Right atrium auricular region (tissue), 2 donors: ENCODE measurements around the gene NDE1. TPM values are rescaled to one million over a fixed set of nuclear protein-coding genes. Genes with fewer than 3 reads are reported as not detected.
A peak's percentile ranks its signal among the peaks of the same experiment; 100 is the strongest.

Experiments used
- DNase-seq: peaks from one replicate; pipeline ENCODE4 v3.0.0-alpha.2; 2019; ENCODE audit warnings: low spot score
- H3K27ac ChIP-seq, 2 donors: fragments of 200-600 bp; sonication (generic); 1 replicate in 1 of 2; 2 replicates in 1 of 2; pipeline ENCODE4 v1.5.1; 2016 to 2019
- H3K27me3 ChIP-seq, 2 donors: fragments of 200-600 bp; sonication (generic); one replicate each; pipeline versions ENCODE4 v1.5.1 to v1.6.0; 2017 to 2019
- H3K36me3 ChIP-seq: fragments of 200-600 bp; sonication (generic); one replicate; pipeline ENCODE4 v1.5.1; 2016
- H3K4me1 ChIP-seq, 2 donors: fragments of 200-600 bp; sonication (generic); one replicate each; pipeline versions ENCODE4 v1.5.1 to v1.6.0; 2017 to 2019
- H3K4me3 ChIP-seq, 2 donors: fragments of 200-600 bp; sonication (generic); 1 replicate in 1 of 2; 2 replicates in 1 of 2; pipeline ENCODE4 v1.5.1; 2017 to 2019; ENCODE audit warnings: mild to moderate bottlenecking in 1 of 2, moderate library complexity in 1 of 2
- H3K9me3 ChIP-seq, 2 donors: fragments of 200-600 bp; sonication (generic); one replicate each; pipeline ENCODE4 v1.5.1; 2019
- total RNA-seq, 2 donors: library from RNA; depleted of rRNA; stranded (reverse); fragments of >200 nt; gene quantifications; one replicate each; pipeline ENCODE4 v1.1.0, GENCODE V29; 2016
- TF ChIP-seq, protein P1 (sequence below), 2 donors: fragments of 200-600 bp; sonication (generic); IDR thresholded peaks; one replicate each; pipeline ENCODE4 v1.5.1; 2019; ENCODE audit warnings: antibody characterized with exemption in 2 of 2

Gene NDE1
- total RNA-seq, 2 donors from 2014 or later, result 12.5 to 18.6 TPM

DNA sequence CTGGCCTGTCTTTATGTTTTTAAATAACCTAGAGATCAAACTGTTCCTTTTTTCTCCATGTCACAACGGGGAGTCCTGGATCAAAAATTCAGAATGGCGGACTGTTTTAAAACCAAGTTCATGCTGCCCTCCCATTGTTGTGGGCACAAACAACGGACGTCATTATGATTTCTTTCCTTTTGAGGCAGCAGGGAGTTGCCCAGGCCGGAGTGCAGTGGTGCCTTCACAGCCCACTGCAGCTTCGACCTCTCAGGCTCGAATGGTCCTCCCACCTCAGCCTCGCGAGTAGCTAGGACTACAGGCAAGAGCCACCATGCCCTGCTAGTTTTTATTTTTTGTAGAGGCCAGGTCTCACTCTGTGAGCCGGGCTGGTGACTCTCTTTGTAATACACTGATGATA is 26.5 kb downstream of the NDE1 start:
- H3K36me3 ChIP-seq, result peaks cover 23% of the 10 kb centered on the region
- TF ChIP-seq, protein P1, sequence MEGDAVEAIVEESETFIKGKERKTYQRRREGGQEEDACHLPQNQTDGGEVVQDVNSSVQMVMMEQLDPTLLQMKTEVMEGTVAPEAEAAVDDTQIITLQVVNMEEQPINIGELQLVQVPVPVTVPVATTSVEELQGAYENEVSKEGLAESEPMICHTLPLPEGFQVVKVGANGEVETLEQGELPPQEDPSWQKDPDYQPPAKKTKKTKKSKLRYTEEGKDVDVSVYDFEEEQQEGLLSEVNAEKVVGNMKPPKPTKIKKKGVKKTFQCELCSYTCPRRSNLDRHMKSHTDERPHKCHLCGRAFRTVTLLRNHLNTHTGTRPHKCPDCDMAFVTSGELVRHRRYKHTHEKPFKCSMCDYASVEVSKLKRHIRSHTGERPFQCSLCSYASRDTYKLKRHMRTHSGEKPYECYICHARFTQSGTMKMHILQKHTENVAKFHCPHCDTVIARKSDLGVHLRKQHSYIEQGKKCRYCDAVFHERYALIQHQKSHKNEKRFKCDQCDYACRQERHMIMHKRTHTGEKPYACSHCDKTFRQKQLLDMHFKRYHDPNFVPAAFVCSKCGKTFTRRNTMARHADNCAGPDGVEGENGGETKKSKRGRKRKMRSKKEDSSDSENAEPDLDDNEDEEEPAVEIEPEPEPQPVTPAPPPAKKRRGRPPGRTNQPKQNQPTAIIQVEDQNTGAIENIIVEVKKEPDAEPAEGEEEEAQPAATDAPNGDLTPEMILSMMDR (IDR thresholded peaks at IDR 0.05), result no peak
- DNase-seq, result no peak

DNA sequence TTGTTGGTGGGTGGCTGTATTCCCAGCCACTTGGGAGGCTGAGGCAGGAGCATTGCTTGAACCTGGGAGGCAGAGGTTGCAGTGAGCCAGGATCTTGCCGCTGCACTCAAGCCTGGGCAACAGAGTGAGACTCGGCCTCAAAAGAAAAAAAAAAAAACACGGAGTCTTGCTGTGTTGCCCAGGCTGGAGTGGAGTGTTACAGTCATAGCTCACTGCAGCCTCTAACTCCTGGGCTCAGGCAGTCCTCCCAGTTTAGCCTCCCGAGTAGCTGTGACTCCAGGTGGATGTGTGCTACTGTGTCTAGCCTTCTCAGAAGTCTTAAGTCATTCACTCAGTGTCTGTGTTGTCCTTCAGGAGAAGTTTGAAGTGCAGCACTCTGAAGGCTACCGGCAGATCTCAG is 27.4 kb downstream of the NDE1 start:
- DNase-seq, result no peak
- Histone ChIP-seq H3K27me3 (no peaks in the 10 kb centered on the region), H3K4me3 (no peak overlapping the region), H3K27ac (no peak overlapping the region), H3K9me3 (no peaks in the 10 kb centered on the region), H3K36me3 (peaks cover 23% of the 10 kb centered on the region), H3K4me1 (peaks cover 0 to 13% of the 10 kb centered on the region in 2 donors)
- TF ChIP-seq, protein P1 (IDR thresholded peaks at IDR 0.05), result no peak

More for the DNA sequence above, 26.5 kb downstream of the NDE1 start:
- Histone ChIP-seq H3K27ac (no peak overlapping the region), H3K4me1 (peaks cover 0 to 23% of the 10 kb centered on the region in 2 donors), H3K9me3 (no peaks in the 10 kb centered on the region), H3K4me3 (no peak overlapping the region), H3K27me3 (no peaks in the 10 kb centered on the region)

DNA sequence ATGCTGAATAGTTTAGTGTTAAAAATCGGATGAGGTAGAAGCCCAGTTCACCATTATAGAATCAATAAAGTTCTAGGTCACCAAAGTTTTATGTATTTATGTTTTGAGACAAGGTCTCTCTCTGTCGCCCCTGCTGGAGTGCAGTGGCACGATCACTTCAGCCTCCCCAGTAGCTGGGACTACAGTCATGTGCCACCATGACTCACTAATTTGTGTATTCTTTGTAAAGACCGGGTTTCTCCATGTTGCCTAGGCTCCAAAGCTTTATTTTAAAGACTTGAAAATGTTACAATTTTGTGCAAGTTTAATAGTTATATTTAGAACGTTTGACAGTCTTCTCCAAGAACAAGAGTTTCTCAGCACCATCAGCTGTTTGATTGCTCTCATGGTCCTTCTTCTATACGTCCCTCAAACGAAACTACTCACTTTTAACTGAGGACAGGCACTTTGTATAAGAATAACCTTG is 32.1 kb downstream of the NDE1 start:
- Histone ChIP-seq H3K4me1 (no peaks in the 10 kb centered on the region), H3K4me3 (no peak overlapping the region), H3K27me3 (no peaks in the 10 kb centered on the region), H3K36me3 (peaks cover 31% of the 10 kb centered on the region), H3K9me3 (no peaks in the 10 kb centered on the region), H3K27ac (no peak overlapping the region)
- TF ChIP-seq, protein P1 (IDR thresholded peaks at IDR 0.05), result peak in 1 of 2 donors; percentile 32
- peak; percentile 66 for DNase-seq

DNA sequence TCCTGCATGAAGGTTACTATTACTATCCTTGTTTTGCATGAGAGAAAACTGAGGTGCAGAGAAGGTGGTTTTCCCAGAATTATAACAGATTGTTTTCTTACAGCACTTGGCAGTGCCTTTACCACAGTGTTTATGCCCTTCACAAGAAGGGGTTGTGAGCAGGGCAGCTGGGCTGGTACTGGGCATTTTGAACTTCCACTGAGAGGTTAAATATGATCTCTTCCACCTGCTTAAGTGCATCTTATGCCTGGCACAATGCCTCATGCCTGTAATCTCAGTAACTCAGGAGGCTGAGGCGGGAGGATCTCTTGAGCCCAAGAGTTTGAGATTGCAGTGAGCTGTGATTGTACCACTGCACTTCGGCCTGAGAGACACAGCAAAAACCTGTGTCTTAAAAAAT is 36.2 kb downstream of the NDE1 start:
- no peak overlapping the region for H3K4me3 ChIP-seq
- H3K27me3 ChIP-seq, result no peaks in the 10 kb centered on the region
- TF ChIP-seq, protein P1 (IDR thresholded peaks at IDR 0.05), result no peak
- no peaks in the 10 kb centered on the region for H3K4me1 ChIP-seq
- DNase-seq, result no peak
- H3K9me3 ChIP-seq, result no peaks in the 10 kb centered on the region
- H3K36me3 ChIP-seq, result peaks cover 41% of the 10 kb centered on the region
- H3K27ac ChIP-seq, result no peak overlapping the region

DNA sequence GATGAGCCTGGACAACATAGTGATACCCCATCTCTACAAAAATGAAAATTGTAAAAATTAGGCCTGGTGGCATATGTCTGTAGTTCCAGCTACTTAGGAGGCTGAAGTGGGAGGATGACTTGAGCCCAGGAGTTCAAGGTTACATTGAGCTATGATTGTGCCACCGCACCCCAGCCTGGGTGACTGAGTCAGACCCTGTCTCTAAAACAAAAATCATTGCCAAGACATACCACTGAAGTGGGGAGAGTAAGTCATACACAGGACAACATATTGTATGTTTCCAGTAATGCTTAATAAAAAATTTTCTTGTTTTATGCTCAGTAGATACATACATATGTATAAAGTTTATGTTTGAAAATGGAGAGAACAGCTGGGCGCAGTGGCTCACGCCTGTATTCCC is 39.2 kb downstream of the NDE1 start:
- H3K4me3 ChIP-seq, result no peak overlapping the region
- peaks cover 62% of the 10 kb centered on the region for H3K36me3 ChIP-seq
- DNase-seq, result no peak
- no peaks in the 10 kb centered on the region for H3K4me1 ChIP-seq
- H3K27ac ChIP-seq, result no peak overlapping the region
- no peaks in the 10 kb centered on the region for H3K9me3 ChIP-seq
- TF ChIP-seq, protein P1 (IDR thresholded peaks at IDR 0.05), result no peak
- H3K27me3 ChIP-seq, result no peaks in the 10 kb centered on the region

DNA sequence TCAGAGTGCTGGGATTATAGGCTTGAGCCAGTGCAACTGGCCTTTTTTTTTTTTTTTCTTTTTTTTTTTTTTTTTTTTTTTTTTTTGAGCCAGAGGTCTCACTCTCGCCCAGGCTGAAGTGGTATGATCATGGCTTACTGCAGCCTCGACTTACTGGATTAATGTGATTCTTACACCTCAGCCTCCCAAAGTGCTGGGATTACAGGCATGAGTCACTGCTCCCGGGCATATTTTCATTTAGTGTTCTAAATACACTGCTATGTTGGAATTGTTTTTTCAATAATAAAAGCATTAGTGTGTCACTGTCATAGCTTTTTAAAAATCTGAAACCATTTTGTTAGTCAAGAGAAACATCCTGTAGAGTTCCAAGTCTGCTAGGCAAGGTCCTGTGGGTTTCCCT is 40.3 kb downstream of the NDE1 start:
- Histone ChIP-seq H3K36me3 (peaks cover 68% of the 10 kb centered on the region), H3K27ac (no peak overlapping the region), H3K4me3 (no peak overlapping the region), H3K4me1 (no peaks in the 10 kb centered on the region), H3K27me3 (no peaks in the 10 kb centered on the region), H3K9me3 (no peaks in the 10 kb centered on the region)
- TF ChIP-seq, protein P1 (IDR thresholded peaks at IDR 0.05), result no peak
- no peak for DNase-seq
